ENCODE measurements around the gene RNF126. TPM values are rescaled to one million over a fixed set of nuclear protein-coding genes. Genes with fewer than 3 reads are reported as not detected.

RNF126 gene
- polyA plus RNA-seq (2013, experiment 1 of 2) = 59.4 TPM
- polyA plus RNA-seq (2013, experiment 2 of 2) = 57.6 TPM

DNA sequence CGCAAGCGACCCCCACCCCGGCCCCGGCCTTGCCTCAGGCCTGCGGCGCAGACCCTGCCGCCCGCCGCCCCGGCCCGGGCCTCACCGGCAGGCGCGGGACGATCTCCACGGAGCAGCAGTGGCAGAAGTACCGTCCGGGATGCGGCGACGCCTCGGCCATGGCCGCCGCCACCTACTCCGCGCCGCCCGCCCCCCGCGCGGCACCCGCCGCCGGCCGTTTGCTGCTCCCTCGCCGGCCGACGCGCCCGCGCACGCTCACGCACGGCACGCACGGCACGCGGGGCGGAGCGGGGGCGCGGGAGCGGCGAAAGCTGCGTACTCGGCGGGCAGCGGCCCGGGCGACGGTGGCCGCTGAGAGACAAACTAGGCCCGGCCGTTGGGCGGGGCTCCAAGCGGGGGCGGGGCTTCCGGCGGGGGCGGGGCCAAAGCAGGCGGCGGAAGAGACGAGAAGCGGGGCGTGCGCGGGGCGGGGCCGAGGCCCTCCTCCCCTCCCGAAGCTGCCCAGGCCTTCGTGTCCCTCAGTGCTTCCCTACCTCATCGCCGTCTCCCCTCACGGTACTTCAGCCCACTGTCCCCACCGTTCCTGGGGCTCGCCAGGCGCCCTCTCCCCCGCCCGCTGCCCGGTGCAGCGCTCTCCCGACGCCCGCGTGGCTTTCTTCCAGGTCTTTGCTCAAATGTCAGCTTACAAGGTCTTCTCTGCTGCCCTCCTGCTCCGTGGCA lies at the start of gene RNF126:
TSS of gene RNF126 (minus strand) at position 253 of the 720 bp plus-strand sequence. CDS start at position 160, 93 bp downstream.
- Histone ChIP-seq H3K79me1 (ENCODE audit: low read depth, low read length) (peaks cover 41% of the 10 kb centered on the region), H4K8ac (ENCODE audit: low read depth, low read length) (no peak within 1 kb of the TSS), H3K18ac (ENCODE audit: low read length) (peak within 1 kb of the TSS; percentile 99), H3K4me3 (ENCODE audit: low read length in 2 of 2) (peak within 1 kb of the TSS; percentile 71 to 95), H2AK5ac (ENCODE audit: low read depth, low read length) (peak within 1 kb of the TSS; percentile 98), H3K4ac (ENCODE audit: low read length) (peak within 1 kb of the TSS; percentile 37), H2BK15ac (ENCODE audit: low read length) (peak within 1 kb of the TSS; percentile 78), H3K4me1 (ENCODE audit: control insufficient read depth in 2 of 2, insufficient read depth in 1 of 2, low read depth in 1 of 2, low read length in 2 of 2) (peaks cover 14 to 16% of the 10 kb centered on the region in 2 donors), H3K23ac (ENCODE audit: low read depth, low read length, poor library complexity) (peak within 1 kb of the TSS; percentile 69), H3K27ac (replicated peaks; ENCODE audit: low read length) (peak within 1 kb of the TSS; percentile 76), H3K9ac (ENCODE audit: low read depth, low read length, poor library complexity) (peak within 1 kb of the TSS; percentile 99), H3K36me3 (replicated peaks in 1 of 2; ENCODE audit: control insufficient read depth in 2 of 2, insufficient read depth in 2 of 2, low read length in 2 of 2) (peaks cover 3 to 6% of the 10 kb centered on the region in 2 donors), H3K4me2 (ENCODE audit: insufficient read depth, low read length, poor library complexity, severe bottlenecking) (peak within 1 kb of the TSS; percentile 92), H2AFZ (ENCODE audit: low read length) (peak within 1 kb of the TSS; percentile 92), H2BK5ac (ENCODE audit: low read length) (peak within 1 kb of the TSS; percentile 95), H3K14ac (ENCODE audit: low read length) (peak within 1 kb of the TSS; percentile 99), H2BK120ac (ENCODE audit: low read depth, low read length) (no peak within 1 kb of the TSS), H3K9me3 (replicated peaks in 1 of 2; ENCODE audit: control insufficient read depth in 2 of 2, insufficient read depth in 1 of 2, low read depth in 1 of 2, low read length in 2 of 2) (peaks cover 9 to 10% of the 10 kb centered on the region in 2 donors), H3K27me3 (ENCODE audit: control insufficient read depth in 3 of 3, insufficient read depth in 3 of 3, low read depth in 1 of 3, low read length in 3 of 3) (peaks cover 0 to 2% (median 0%) of the 10 kb centered on the region in 3 experiments), H4K91ac (ENCODE audit: low read depth, low read length, poor library complexity) (no peak within 1 kb of the TSS), H2BK12ac (ENCODE audit: low read length) (no peak within 1 kb of the TSS)
- no CpG with 5 or more reads among the region's 97 CpGs for WGBS, 2 donors (ENCODE audit: extremely low coverage in 2 of 2, insufficient read length in 2 of 2, insufficient replicate concordance in 1 of 2)
- peak; percentile 86 for DNase-seq (ENCODE audit: low spot score)

DNA sequence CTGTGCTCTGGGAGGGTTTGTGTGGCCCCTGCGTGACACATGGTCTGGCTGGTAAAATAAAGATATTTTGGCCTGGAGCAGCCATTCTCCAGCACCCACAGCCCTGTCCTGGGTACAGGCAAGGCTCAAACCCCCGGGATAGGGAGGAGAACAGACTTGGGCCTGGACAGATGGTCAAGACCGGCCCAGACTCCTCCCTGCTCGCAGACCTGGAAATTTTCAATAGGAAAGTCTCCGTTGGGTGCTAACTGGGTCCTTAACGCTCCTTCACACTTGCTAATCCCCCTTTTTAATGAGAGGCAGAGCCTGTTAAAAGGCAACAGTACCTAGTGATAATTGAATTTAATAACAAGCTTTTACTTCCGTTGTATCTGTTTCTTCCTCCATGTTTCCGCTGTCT lies 48.2 kb upstream of the RNF126 start:
- H3K4me3 ChIP-seq (ENCODE audit: low read length in 2 of 2) = no peak overlapping the region

DNA sequence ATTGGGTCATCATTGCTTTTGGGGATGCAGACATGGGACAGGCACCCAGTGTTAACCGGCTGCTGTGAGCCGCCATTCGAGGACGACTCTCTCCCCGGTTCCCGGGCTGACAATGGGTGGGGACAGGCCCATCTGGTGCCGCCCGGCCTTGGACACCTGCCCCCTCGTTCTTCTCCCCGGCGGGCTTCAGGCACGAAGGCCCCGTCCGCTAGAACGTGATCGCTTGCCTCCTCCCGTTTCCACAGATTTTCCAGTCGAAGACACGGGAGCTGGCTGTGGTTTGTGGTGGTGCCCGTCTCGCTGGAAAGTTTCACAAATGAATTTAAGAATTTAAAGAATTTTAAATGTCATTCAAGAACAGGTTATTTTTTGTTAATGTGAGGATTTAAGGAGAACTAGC lies 47.8 kb upstream of the RNF126 start:
- Histone ChIP-seq H3K27ac (replicated peaks; ENCODE audit: low read length) (no peak overlapping the region), H3K79me1 (ENCODE audit: low read depth, low read length) (peaks cover 27% of the 10 kb centered on the region), H3K4me1 (ENCODE audit: control insufficient read depth in 2 of 2, insufficient read depth in 1 of 2, low read depth in 1 of 2, low read length in 2 of 2) (peaks cover 3 to 6% of the 10 kb centered on the region in 2 donors), H2AFZ (ENCODE audit: low read length) (no peak overlapping the region), H2BK12ac (ENCODE audit: low read length) (no peak overlapping the region), H3K18ac (ENCODE audit: low read length) (peak overlapping the region; percentile 53), H3K23ac (ENCODE audit: low read depth, low read length, poor library complexity) (peak overlapping the region; percentile 44), H3K27me3 (ENCODE audit: control insufficient read depth in 3 of 3, insufficient read depth in 3 of 3, low read depth in 1 of 3, low read length in 3 of 3) (no peaks in the 10 kb centered on the region), H3K9me3 (replicated peaks in 1 of 2; ENCODE audit: control insufficient read depth in 2 of 2, insufficient read depth in 1 of 2, low read depth in 1 of 2, low read length in 2 of 2) (peaks cover 6 to 10% of the 10 kb centered on the region in 2 donors), H4K8ac (ENCODE audit: low read depth, low read length) (no peak overlapping the region), H3K9ac (ENCODE audit: low read depth, low read length, poor library complexity) (no peak overlapping the region), H3K36me3 (replicated peaks in 1 of 2; ENCODE audit: control insufficient read depth in 2 of 2, insufficient read depth in 2 of 2, low read length in 2 of 2) (peaks cover 2 to 7% of the 10 kb centered on the region in 2 donors), H2AK5ac (ENCODE audit: low read depth, low read length) (peak overlapping the region; percentile 10), H3K4ac (ENCODE audit: low read length) (no peak overlapping the region), H3K4me3 (ENCODE audit: low read length in 2 of 2) (no peak overlapping the region), H3K14ac (ENCODE audit: low read length) (no peak overlapping the region), H2BK15ac (ENCODE audit: low read length) (no peak overlapping the region), H2BK120ac (ENCODE audit: low read depth, low read length) (no peak overlapping the region), H2BK5ac (ENCODE audit: low read length) (no peak overlapping the region), H4K91ac (ENCODE audit: low read depth, low read length, poor library complexity) (no peak overlapping the region), H3K4me2 (ENCODE audit: insufficient read depth, low read length, poor library complexity, severe bottlenecking) (no peak overlapping the region)
- no peak for DNase-seq (ENCODE audit: low spot score)
- no CpG with 5 or more reads among the region's 21 CpGs for WGBS, 2 donors (ENCODE audit: extremely low coverage in 2 of 2, insufficient read length in 2 of 2, insufficient replicate concordance in 1 of 2)

More for the DNA sequence above, 48.2 kb upstream of the RNF126 start:
- H3K4me1 ChIP-seq (ENCODE audit: control insufficient read depth in 2 of 2, insufficient read depth in 1 of 2, low read depth in 1 of 2, low read length in 2 of 2) = peaks cover 3 to 6% of the 10 kb centered on the region in 2 donors
- WGBS, 2 donors (ENCODE audit: extremely low coverage in 2 of 2, insufficient read length in 2 of 2, insufficient replicate concordance in 1 of 2) = no CpG with 5 or more reads among the region's 8 CpGs
- no peak overlapping the region for H3K4ac ChIP-seq (ENCODE audit: low read length)
- peaks cover 2 to 7% of the 10 kb centered on the region in 2 donors for H3K36me3 ChIP-seq (replicated peaks in 1 of 2; ENCODE audit: control insufficient read depth in 2 of 2, insufficient read depth in 2 of 2, low read length in 2 of 2)
- H3K9me3 ChIP-seq (replicated peaks in 1 of 2; ENCODE audit: control insufficient read depth in 2 of 2, insufficient read depth in 1 of 2, low read depth in 1 of 2, low read length in 2 of 2) = peaks cover 6 to 12% of the 10 kb centered on the region in 2 donors
- H3K79me1 ChIP-seq (ENCODE audit: low read depth, low read length) = peaks cover 28% of the 10 kb centered on the region
- H2BK15ac ChIP-seq (ENCODE audit: low read length) = no peak overlapping the region
- no peak overlapping the region for H4K8ac ChIP-seq (ENCODE audit: low read depth, low read length)
- H3K18ac ChIP-seq (ENCODE audit: low read length) = no peak overlapping the region
- H3K23ac ChIP-seq (ENCODE audit: low read depth, low read length, poor library complexity) = no peak overlapping the region
- H2BK12ac ChIP-seq (ENCODE audit: low read length) = no peak overlapping the region
- no peak overlapping the region for H4K91ac ChIP-seq (ENCODE audit: low read depth, low read length, poor library complexity)
- no peak overlapping the region for H3K27ac ChIP-seq (replicated peaks; ENCODE audit: low read length)
- no peak overlapping the region for H2AFZ ChIP-seq (ENCODE audit: low read length)
- no peak overlapping the region for H3K9ac ChIP-seq (ENCODE audit: low read depth, low read length, poor library complexity)
- H2BK120ac ChIP-seq (ENCODE audit: low read depth, low read length) = no peak overlapping the region
- no peaks in the 10 kb centered on the region for H3K27me3 ChIP-seq (ENCODE audit: control insufficient read depth in 3 of 3, insufficient read depth in 3 of 3, low read depth in 1 of 3, low read length in 3 of 3)
- H2AK5ac ChIP-seq (ENCODE audit: low read depth, low read length) = no peak overlapping the region
- DNase-seq (ENCODE audit: low spot score) = no peak
- H3K14ac ChIP-seq (ENCODE audit: low read length) = no peak overlapping the region
- no peak overlapping the region for H3K4me2 ChIP-seq (ENCODE audit: insufficient read depth, low read length, poor library complexity, severe bottlenecking)
- no peak overlapping the region for H2BK5ac ChIP-seq (ENCODE audit: low read length)

DNA sequence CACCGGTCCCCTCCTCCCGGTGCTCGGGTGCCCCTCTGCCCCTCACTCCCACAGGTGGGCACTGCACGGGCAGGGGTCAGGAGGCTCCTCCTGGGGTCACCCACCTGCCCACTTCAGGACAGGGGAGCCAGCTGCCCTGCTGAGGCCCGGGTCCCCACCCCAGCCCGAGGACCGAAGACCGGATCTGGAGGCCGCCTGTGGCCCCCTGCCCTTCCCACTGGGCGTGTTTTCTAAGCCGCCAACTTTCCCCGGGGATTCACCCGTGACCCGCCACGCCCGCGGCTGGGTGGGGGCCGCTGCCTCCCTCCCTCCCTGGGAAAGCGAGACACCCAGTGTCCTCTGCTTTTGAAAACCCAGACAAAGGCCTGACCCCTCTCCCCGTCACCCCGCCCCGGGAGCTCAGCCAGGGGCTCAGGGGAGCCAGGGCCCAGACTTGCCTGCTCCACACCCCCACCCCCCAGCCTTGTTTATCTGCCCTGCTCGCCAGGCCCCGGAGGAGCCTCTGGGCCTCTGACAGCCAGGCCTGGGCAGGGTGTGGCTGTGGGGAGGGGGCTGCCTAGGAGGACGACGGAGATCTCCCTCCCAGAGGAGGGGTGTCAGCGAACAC lies 47.1 kb upstream of the RNF126 start:
- H3K4ac ChIP-seq (ENCODE audit: low read length) = peak overlapping the region; percentile 53
- no peak overlapping the region for H2AFZ ChIP-seq (ENCODE audit: low read length)
- DNase-seq (ENCODE audit: low spot score) = no peak
- peak overlapping the region; percentile 96 for H3K18ac ChIP-seq (ENCODE audit: low read length)
- H2BK15ac ChIP-seq (ENCODE audit: low read length) = peak overlapping the region; percentile 81
- peaks cover 2 to 3% of the 10 kb centered on the region in 2 donors for H3K9me3 ChIP-seq (replicated peaks in 1 of 2; ENCODE audit: control insufficient read depth in 2 of 2, insufficient read depth in 1 of 2, low read depth in 1 of 2, low read length in 2 of 2)
- H2BK12ac ChIP-seq (ENCODE audit: low read length) = no peak overlapping the region
- peaks cover 3 to 6% of the 10 kb centered on the region in 2 donors for H3K4me1 ChIP-seq (ENCODE audit: control insufficient read depth in 2 of 2, insufficient read depth in 1 of 2, low read depth in 1 of 2, low read length in 2 of 2)
- H3K23ac ChIP-seq (ENCODE audit: low read depth, low read length, poor library complexity) = no peak overlapping the region
- peak overlapping the region; percentile 96 for H2AK5ac ChIP-seq (ENCODE audit: low read depth, low read length)
- peak overlapping the region; percentile 94 for H3K14ac ChIP-seq (ENCODE audit: low read length)
- peak overlapping the region; percentile 63 to 92 for H3K4me3 ChIP-seq (ENCODE audit: low read length in 2 of 2)
- no peak overlapping the region for H3K27ac ChIP-seq (replicated peaks; ENCODE audit: low read length)
- peaks cover 25% of the 10 kb centered on the region for H3K79me1 ChIP-seq (ENCODE audit: low read depth, low read length)
- H4K8ac ChIP-seq (ENCODE audit: low read depth, low read length) = no peak overlapping the region
- WGBS, 2 donors (ENCODE audit: extremely low coverage in 2 of 2, insufficient read length in 2 of 2, insufficient replicate concordance in 1 of 2) = no CpG with 5 or more reads among the region's 27 CpGs
- no peak overlapping the region for H4K91ac ChIP-seq (ENCODE audit: low read depth, low read length, poor library complexity)
- peak overlapping the region; percentile 47 for H2BK120ac ChIP-seq (ENCODE audit: low read depth, low read length)
- no peak overlapping the region for H2BK5ac ChIP-seq (ENCODE audit: low read length)
- H3K4me2 ChIP-seq (ENCODE audit: insufficient read depth, low read length, poor library complexity, severe bottlenecking) = peak overlapping the region; percentile 89
- peaks cover 0 to 3% of the 10 kb centered on the region in 2 donors for H3K36me3 ChIP-seq (replicated peaks in 1 of 2; ENCODE audit: control insufficient read depth in 2 of 2, insufficient read depth in 2 of 2, low read length in 2 of 2)
- no peaks in the 10 kb centered on the region for H3K27me3 ChIP-seq (ENCODE audit: control insufficient read depth in 3 of 3, insufficient read depth in 3 of 3, low read depth in 1 of 3, low read length in 3 of 3)
- H3K9ac ChIP-seq (ENCODE audit: low read depth, low read length, poor library complexity) = peak overlapping the region; percentile 83
